ENCODE measurements around the gene TMEM52. TPM values are rescaled to one million over a fixed set of nuclear protein-coding genes. Genes with fewer than 3 reads are reported as not detected.

Gene TMEM52
- total and polyA plus RNA-seq, 7 experiments from 2014 or later = 0.45 to 1.1 TPM; not detected in 5

DNA sequence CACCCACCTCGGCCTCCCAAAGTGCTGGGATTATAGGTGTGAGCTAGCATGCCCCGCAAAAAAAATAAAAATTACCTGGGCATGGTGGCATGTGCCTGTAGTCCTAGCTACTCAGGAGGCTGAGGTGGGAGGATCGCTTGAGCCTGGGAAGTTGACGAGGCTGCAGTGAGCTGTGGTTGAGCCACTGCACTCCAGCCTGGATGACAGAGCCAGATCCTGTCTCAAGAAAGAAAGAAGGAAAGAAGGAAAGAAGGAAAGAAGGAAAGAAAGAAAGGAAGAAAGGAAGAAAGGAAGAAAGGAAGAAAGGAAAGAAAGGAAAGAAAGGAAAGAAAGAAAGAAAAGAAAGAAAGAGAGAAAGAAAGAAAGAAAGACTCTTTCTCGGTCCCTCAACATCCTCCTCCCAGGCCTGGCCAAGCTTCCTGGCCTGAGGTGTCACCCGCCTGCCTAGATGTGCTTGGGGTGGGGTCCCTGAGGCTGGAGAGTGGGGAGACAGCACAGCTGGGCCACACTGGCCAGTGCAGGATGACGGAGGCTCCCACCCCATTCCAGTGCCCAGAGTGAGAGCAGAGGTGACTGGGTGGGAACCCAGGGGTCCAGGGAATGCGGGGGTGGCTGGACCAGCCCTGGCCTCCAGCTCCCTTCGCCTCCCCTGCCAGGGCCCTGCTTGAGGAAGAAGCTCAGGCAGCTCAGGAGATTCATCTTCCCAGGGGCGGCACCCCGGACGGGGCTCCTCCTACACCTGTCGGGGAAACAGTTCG lies 18.0 kb downstream of the TMEM52 start:
- no peak overlapping the region for H3K27ac ChIP-seq (ENCODE audit: low read depth, low read length)
- ATAC-seq (no peak), DNase-seq (no peak)
- intact Hi-C loops (cut with micrococcal nuclease) = loop anchor here in 1 of 2 donors (10.0 kb wide), 1 partner anchor 144 kb away; no protein-coding TSS in a partner anchor
- Mint-ChIP-seq H3K4me3 (no peak overlapping the region), H3K27me3 (peaks cover 0 to 6% (median 0%) of the 10 kb centered on the region in 5 donors), H3K9me3 (no peaks in the 10 kb centered on the region), H3K36me3 (no peaks in the 10 kb centered on the region), H3K27ac (no peak overlapping the region), H3K4me1 (peaks cover 4 to 15% (median 8%) of the 10 kb centered on the region in 7 donors)
- H3K4me3 ChIP-seq (ENCODE audit: low read length) = no peak overlapping the region
- peaks cover 0 to 6% of the 10 kb centered on the region in 2 donors for H3K4me1 ChIP-seq (ENCODE audit: control insufficient read depth in 2 of 2, insufficient read depth in 2 of 2, low read length in 2 of 2)
- H3K9me3 ChIP-seq (ENCODE audit: control insufficient read depth in 2 of 3, low read length in 3 of 3) = no peaks in the 10 kb centered on the region
- no peaks in the 10 kb centered on the region for H3K27me3 ChIP-seq (ENCODE audit: control insufficient read depth in 2 of 2, insufficient read depth in 2 of 2, low read length in 2 of 2)
- H3K36me3 ChIP-seq (ENCODE audit: control insufficient read depth in 2 of 3, insufficient read depth in 3 of 3, low read length in 3 of 3) = no peaks in the 10 kb centered on the region
- ChIA-PET POLR2A (interaction anchor here (0.6 to 4.0 kb wide), 3 partner anchors 8 to 159 kb away, joined by 3 to 15 read pairs (median 4); no protein-coding TSS in a partner anchor), CTCF (interaction anchor here (0.7 to 1.0 kb wide), 2 partner anchors 121 to 144 kb away, joined by 3 to 6 read pairs; no protein-coding TSS in a partner anchor)

- Mint-ChIP-seq H3K27ac (no peak overlapping the region), H3K4me1 (peaks cover 6 to 25% (median 15%) of the 10 kb centered on the region in 7 donors), H3K27me3 (peaks cover 0 to 9% (median 0%) of the 10 kb centered on the region in 5 donors), H3K36me3 (no peaks in the 10 kb centered on the region), H3K9me3 (no peaks in the 10 kb centered on the region), H3K4me3 (no peak overlapping the region)
- H3K4me1 ChIP-seq (ENCODE audit: control insufficient read depth in 2 of 2, insufficient read depth in 2 of 2, low read length in 2 of 2) = peaks cover 0 to 16% of the 10 kb centered on the region in 2 donors
- H3K36me3 ChIP-seq (ENCODE audit: control insufficient read depth in 2 of 3, insufficient read depth in 3 of 3, low read length in 3 of 3) = no peaks in the 10 kb centered on the region
- no peak for ATAC-seq
- no peaks in the 10 kb centered on the region for H3K9me3 ChIP-seq (ENCODE audit: control insufficient read depth in 2 of 3, low read length in 3 of 3)
- POLR2A ChIA-PET = interaction anchor here (1.5 to 4.0 kb wide), 2 partner anchors 9 to 13 kb away, joined by 3 to 15 read pairs; no protein-coding TSS in a partner anchor
- no peak overlapping the region for H3K27ac ChIP-seq (ENCODE audit: low read depth, low read length)
- CTCF ChIA-PET = interaction anchor here (0.6 kb wide), 1 partner anchor 135 kb away, joined by 3 read pairs; no protein-coding TSS in a partner anchor
- no peak for DNase-seq
- no peak overlapping the region for H3K4me3 ChIP-seq (ENCODE audit: low read length)
- no peaks in the 10 kb centered on the region for H3K27me3 ChIP-seq (ENCODE audit: control insufficient read depth in 2 of 2, insufficient read depth in 2 of 2, low read length in 2 of 2)
- intact Hi-C loops (cut with micrococcal nuclease) = loop anchor here in 1 of 2 donors (10.0 kb wide), 1 partner anchor 145 kb away; no protein-coding TSS in a partner anchor
These were observed 19.1 kb downstream of the TMEM52 start for GRCh38 chr1:1899967-1900327.

DNA sequence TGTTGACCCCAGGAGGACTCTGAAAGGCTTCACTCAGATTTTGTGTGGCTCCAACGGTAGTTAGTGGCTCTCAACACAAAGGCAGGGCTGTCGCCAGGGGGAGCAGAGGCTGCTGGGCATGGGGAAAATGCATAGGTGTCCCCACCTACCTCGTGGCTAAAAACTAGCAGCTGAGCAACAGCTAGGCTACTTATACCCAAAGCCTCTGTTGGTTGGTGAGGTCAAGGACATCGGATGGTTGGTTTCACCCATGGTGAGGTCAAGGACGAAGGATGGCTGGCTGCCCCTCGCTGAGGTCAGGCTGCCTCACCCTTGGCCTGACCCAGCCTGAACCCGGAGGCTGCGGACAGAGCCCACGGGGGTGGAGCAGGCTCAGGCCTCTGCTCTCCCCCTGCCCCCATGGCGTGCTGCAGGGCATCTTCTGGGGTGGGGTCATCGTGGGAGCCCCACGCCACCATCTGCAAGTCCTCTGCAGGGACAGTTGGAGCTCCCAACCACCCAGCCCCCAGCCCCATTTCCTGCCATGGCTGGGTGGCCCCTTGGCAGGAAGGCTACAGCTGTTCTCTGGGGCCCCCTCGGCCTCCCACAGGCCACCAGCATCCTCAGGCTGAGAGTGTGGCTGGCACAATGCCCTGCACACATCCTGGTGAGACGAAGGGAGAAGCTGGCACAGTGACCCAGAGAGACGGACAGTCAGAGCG lies 19.7 kb downstream of the TMEM52 start:
- intact Hi-C loops (cut with micrococcal nuclease) = no loop called here
- Histone ChIP-seq H3K27me3 (ENCODE audit: control insufficient read depth in 2 of 2, insufficient read depth in 2 of 2, low read length in 2 of 2) (no peaks in the 10 kb centered on the region), H3K27ac (ENCODE audit: low read depth, low read length) (no peak overlapping the region), H3K9me3 (ENCODE audit: control insufficient read depth in 2 of 3, low read length in 3 of 3) (no peaks in the 10 kb centered on the region), H3K4me3 (ENCODE audit: low read length) (no peak overlapping the region), H3K4me1 (ENCODE audit: control insufficient read depth in 2 of 2, insufficient read depth in 2 of 2, low read length in 2 of 2) (peaks cover 2 to 21% of the 10 kb centered on the region in 2 donors), H3K36me3 (ENCODE audit: control insufficient read depth in 2 of 3, insufficient read depth in 3 of 3, low read length in 3 of 3) (no peaks in the 10 kb centered on the region)
- Mint-ChIP-seq H3K27me3 (peaks cover 0 to 9% (median 0%) of the 10 kb centered on the region in 5 donors), H3K9me3 (no peaks in the 10 kb centered on the region), H3K4me1 (peaks cover 11 to 30% (median 21%) of the 10 kb centered on the region in 7 donors), H3K36me3 (no peaks in the 10 kb centered on the region), H3K27ac (peak overlapping the region in 1 of 9 donors; percentile 28), H3K4me3 (no peak overlapping the region)
- DNase-seq (peak in 3 of 9 donors; percentile 31 to 36 (median 35)), ATAC-seq (peak; percentile 46)
- ChIA-PET POLR2A (interaction anchor here (0.6 to 4.0 kb wide), 3 partner anchors 9 to 230 kb away, joined by 3 to 15 read pairs (median 3); no protein-coding TSS in a partner anchor), CTCF (interaction anchor here (2.0 kb wide), 1 partner anchor 10 kb away, joined by 10 read pairs; no protein-coding TSS in a partner anchor)

GRCh38 chr1:1898246-1898933 lies 20.7 kb downstream of the TMEM52 start:
- ATAC-seq (no peak), DNase-seq (no peak)
- ChIA-PET CTCF (interaction anchor here (2.0 kb wide), 1 partner anchor 11 kb away, joined by 10 read pairs; no protein-coding TSS in a partner anchor), POLR2A (interaction anchor here (1.2 to 4.0 kb wide), 4 partner anchors 8 to 13 kb away, joined by 4 to 15 read pairs (median 6); no protein-coding TSS in a partner anchor)
- intact Hi-C loops (cut with micrococcal nuclease) = no loop called here
- H3K36me3 Mint-ChIP-seq = no peaks in the 10 kb centered on the region
- H3K27me3 ChIP-seq (ENCODE audit: control insufficient read depth in 2 of 2, insufficient read depth in 2 of 2, low read length in 2 of 2) = no peaks in the 10 kb centered on the region
- peaks cover 12 to 41% (median 26%) of the 10 kb centered on the region in 7 donors for H3K4me1 Mint-ChIP-seq
- H3K27ac Mint-ChIP-seq = no peak overlapping the region
- H3K36me3 ChIP-seq (ENCODE audit: control insufficient read depth in 2 of 3, insufficient read depth in 3 of 3, low read length in 3 of 3) = no peaks in the 10 kb centered on the region
- no peak overlapping the region for H3K27ac ChIP-seq (ENCODE audit: low read depth, low read length)
- peaks cover 0 to 9% (median 0%) of the 10 kb centered on the region in 5 donors for H3K27me3 Mint-ChIP-seq
- H3K9me3 Mint-ChIP-seq = no peaks in the 10 kb centered on the region
- no peaks in the 10 kb centered on the region for H3K9me3 ChIP-seq (ENCODE audit: control insufficient read depth in 2 of 3, low read length in 3 of 3)
- H3K4me3 ChIP-seq (ENCODE audit: low read length) = no peak overlapping the region
- H3K4me1 ChIP-seq (ENCODE audit: control insufficient read depth in 2 of 2, insufficient read depth in 2 of 2, low read length in 2 of 2) = peaks cover 2 to 27% of the 10 kb centered on the region in 2 donors
- H3K4me3 Mint-ChIP-seq = no peak overlapping the region

DNA sequence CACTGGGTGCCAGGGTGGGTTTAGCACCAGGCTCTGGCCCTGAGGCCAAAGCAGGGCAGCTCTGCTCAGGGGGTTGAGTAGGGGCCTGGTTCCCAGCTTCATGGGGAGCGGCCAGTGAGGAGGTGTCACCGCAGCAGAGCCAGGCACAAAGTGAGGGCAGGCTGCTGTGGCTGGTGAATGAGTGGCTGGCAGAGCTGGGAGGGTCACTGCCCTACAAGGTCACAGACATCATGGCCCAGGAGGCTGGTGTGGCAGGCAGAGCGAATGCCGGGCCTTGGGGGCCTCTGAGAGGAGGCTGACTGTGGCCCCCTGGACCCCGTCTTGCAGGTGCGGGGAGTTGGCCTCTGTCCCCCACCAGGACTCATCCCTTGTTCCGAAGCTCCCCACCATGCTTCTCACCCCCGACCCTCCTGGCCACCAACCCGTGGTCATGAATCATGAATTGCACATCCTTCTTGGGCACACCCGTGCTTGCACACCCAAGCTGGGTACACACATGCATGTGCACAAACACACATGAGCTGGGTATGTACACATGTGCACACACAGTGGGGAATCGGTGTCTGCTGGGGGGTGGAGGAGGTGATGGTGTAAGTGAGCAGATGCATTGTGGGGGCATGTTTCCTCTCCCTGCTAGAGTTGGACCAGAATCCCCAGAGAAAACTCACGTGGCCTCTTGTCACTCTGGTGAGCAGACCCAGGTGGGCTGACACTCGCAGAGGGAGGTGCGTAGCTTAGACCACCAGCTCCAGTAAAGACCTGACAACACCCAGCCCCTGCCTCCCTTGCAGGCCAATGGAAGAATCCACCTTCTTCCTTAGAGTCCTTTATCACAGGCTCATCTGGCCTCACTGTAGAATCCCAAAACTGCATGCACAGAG lies 23.4 kb downstream of the TMEM52 start:
- H3K36me3 Mint-ChIP-seq = peaks cover 0 to 9% (median 0%) of the 10 kb centered on the region in 5 donors
- H3K27ac Mint-ChIP-seq = peak overlapping the region in 5 of 9 donors; percentile 9 to 89 (median 40)
- H3K4me1 ChIP-seq (ENCODE audit: control insufficient read depth in 2 of 2, insufficient read depth in 2 of 2, low read length in 2 of 2) = peaks cover 9 to 27% of the 10 kb centered on the region in 2 donors
- H3K4me1 Mint-ChIP-seq = peaks cover 19 to 57% (median 37%) of the 10 kb centered on the region in 7 donors
- no peaks in the 10 kb centered on the region for H3K27me3 ChIP-seq (ENCODE audit: control insufficient read depth in 2 of 2, insufficient read depth in 2 of 2, low read length in 2 of 2)
- ChIA-PET CTCF (interaction anchor here (1.1 to 1.3 kb wide), 2 partner anchors 11 to 12 kb away, joined by 3 to 5 read pairs; no protein-coding TSS in a partner anchor), POLR2A (interaction anchor here (0.6 to 2.7 kb wide), 5 partner anchors 10 to 64 kb away, joined by 3 to 8 read pairs (median 4); no protein-coding TSS in a partner anchor)
- ATAC-seq (no peak), DNase-seq (no peak)
- H3K9me3 ChIP-seq (ENCODE audit: control insufficient read depth in 2 of 3, low read length in 3 of 3) = no peaks in the 10 kb centered on the region
- no peak overlapping the region for H3K27ac ChIP-seq (ENCODE audit: low read depth, low read length)
- no peaks in the 10 kb centered on the region for H3K36me3 ChIP-seq (ENCODE audit: control insufficient read depth in 2 of 3, insufficient read depth in 3 of 3, low read length in 3 of 3)
- peaks cover 0 to 7% (median 0%) of the 10 kb centered on the region in 5 donors for H3K27me3 Mint-ChIP-seq
- H3K4me3 ChIP-seq (ENCODE audit: low read length) = no peak overlapping the region
- H3K4me3 Mint-ChIP-seq = peak overlapping the region in 2 of 10 donors; percentile 45 to 100
- H3K9me3 Mint-ChIP-seq = peaks cover 0 to 2% (median 0%) of the 10 kb centered on the region in 11 donors
- intact Hi-C loops (cut with micrococcal nuclease) = no loop called here

All from naive thymus-derived CD4-positive, alpha-beta T cell (primary cell).